GM19463 (cell line): ENCODE measurements around the gene MIPOL1.
"Not testable (repeated sequence)": the region's sequence is repeated elsewhere in the genome, so short reads cannot be mapped to it uniquely, and the experiment has no call there.

ENCODE experiments used
- ATAC-seq: cut with Tn5 transposase; IDR thresholded peaks from one replicate; pipeline ENCODE4 v1.9.1; 2021; ENCODE audit warnings: mild to moderate bottlenecking, moderate library complexity; ENCODE audit not compliant: unreplicated experiment

The MIPOL1 gene

GRCh38 chr14:37279818-37280217 lies 82.1 kb downstream of the MIPOL1 start:
- ATAC-seq: no peak

DNA sequence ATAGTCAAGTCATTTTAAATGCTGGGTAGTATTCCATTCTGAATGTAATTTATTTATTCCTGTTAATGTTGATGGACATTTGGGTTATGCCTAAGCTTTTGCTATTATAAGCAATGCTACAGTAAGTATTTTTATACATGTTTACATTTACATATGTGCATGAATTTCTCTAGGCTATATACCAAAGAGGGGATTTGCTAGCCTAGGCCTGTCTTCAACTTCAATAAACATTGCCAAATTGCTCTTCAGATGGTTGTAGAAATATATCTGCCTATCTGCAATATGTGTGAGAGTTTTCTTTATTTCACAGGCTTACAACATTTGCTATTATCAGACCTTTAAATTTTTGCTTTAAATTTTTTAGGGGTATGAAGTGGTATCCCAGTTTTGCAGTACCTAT lies 87.0 kb downstream of the MIPOL1 start:
- ATAC-seq: no peak

GRCh38 chr14:37285220-37285619 lies 87.5 kb downstream of the MIPOL1 start:
- no peak for ATAC-seq

GRCh38 chr14:37289688-37290087 lies 92.0 kb downstream of the MIPOL1 start:
- no peak for ATAC-seq

GRCh38 chr14:37295262-37295661 lies 97.5 kb downstream of the MIPOL1 start:
- ATAC-seq: not testable (repeated sequence)

GRCh38 chr14:37311252-37311651 lies 113.5 kb downstream of the MIPOL1 start:
- ATAC-seq: no peak

DNA sequence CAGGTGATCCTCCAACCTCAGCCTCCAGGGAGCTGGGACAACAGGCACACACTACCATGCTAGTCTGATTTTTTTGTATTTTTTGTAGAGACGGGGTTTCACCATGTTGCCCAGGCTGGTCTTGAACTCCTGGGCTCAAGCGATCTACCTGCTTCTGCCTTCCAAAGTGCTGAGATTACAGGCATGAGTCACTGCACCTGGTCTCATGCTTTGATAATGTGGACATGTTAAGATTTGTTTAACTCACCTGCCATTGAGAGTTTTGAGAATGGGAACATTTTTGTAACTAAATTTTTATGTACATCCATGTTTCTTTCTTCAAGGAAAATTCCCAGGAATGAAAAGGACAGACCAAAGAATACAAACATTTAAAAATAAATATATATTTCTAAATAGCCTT lies 121.2 kb downstream of the MIPOL1 start:
- no peak for ATAC-seq

- ATAC-seq: no peak
Observed at GRCh38 chr14:37320106-37320505, 122.4 kb downstream of the MIPOL1 start.

GRCh38 chr14:37325332-37325731 lies 127.6 kb downstream of the MIPOL1 start:
- ATAC-seq: no peak

GRCh38 chr14:37326434-37326833 lies 128.7 kb downstream of the MIPOL1 start:
- no peak for ATAC-seq

GRCh38 chr14:37327933-37328332 lies 130.2 kb downstream of the MIPOL1 start:
- not testable (repeated sequence) for ATAC-seq

DNA sequence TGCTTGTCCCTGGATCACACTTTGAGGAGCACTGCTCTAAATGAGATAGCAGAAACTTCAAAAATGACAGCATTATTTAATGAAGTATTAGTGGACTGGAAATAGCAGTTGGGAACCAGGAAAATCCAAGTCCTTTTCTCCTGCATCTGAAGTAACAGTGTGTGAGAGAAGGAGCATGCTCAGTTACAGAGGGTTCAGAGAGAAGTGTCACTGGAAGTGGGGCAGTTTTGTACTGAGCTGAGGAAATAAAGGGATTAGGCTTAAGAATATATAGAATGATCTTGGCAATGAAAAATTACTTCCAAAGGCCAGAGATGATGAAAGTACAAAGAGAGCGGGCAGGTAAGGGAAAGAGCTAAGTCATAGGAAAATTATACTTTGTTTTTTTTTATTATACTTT lies 130.9 kb downstream of the MIPOL1 start:
- no peak for ATAC-seq

- no peak for ATAC-seq
Observed at GRCh38 chr14:37329189-37330001, 131.7 kb downstream of the MIPOL1 start.

GRCh38 chr14:37330910-37331309 lies 133.2 kb downstream of the MIPOL1 start:
- no peak for ATAC-seq

DNA sequence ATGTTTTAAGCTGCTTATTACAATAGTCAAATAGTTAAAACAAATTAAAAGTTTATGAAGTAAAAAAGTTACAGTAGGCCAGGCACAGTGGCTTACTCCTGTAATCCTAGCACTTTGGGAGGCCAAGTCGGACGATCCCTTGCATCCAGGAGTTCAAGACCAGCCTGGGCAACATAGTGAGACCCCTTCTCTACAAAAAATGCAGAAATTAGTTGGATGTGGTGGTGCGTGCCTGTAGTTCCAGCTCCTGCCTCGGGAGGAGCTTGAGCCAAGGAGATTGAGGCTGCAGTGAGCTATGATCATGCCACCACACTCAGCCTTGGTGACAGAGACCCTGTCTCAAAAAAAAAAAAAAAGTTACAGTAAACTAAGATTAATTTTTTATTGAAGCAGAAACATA lies 142.6 kb downstream of the MIPOL1 start:
- no peak for ATAC-seq

GRCh38 chr14:37343307-37344094 lies 145.8 kb downstream of the MIPOL1 start:
- ATAC-seq: no peak

GRCh38 chr14:37363661-37364060 lies 165.9 kb downstream of the MIPOL1 start:
- no peak for ATAC-seq

DNA sequence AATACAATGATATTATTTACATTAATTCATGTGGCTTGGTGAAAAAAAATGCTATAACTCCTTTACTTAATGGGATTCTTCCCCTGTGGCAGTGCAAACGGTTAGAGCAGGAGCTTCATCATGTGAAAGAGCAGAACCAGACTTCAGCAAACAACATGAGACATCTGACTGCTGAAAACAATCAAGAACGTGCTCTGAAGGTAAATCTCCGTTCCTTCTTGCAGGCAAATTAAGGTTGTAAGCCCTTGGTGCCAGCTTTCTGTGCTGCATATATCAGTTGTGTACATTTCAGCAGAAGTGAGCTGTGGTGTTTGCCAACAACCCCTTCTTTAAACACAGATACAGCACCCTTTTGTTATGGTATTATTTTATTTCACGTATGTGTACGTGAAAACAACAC lies 171.7 kb downstream of the MIPOL1 start:
- ATAC-seq: no peak

DNA sequence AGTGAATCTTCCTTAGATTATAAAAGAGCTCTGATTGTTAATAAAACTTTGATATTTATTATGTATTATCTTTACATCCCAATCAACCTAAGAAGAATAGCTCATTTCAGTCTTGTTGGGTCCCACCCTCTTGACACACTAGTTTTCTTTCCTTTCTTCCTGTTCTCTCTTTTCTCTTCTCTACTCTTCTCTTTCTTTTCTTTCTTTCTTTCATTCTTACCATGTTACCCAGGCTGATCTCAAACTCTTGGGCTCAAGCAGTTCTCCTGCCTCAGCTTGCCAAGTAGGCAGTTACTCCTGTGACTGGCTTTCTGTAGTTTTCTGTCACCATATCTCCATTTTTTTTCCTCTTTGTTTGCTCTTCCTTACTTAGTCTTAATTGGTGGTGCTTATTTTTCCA lies 177.8 kb downstream of the MIPOL1 start:
- ATAC-seq: no peak

DNA sequence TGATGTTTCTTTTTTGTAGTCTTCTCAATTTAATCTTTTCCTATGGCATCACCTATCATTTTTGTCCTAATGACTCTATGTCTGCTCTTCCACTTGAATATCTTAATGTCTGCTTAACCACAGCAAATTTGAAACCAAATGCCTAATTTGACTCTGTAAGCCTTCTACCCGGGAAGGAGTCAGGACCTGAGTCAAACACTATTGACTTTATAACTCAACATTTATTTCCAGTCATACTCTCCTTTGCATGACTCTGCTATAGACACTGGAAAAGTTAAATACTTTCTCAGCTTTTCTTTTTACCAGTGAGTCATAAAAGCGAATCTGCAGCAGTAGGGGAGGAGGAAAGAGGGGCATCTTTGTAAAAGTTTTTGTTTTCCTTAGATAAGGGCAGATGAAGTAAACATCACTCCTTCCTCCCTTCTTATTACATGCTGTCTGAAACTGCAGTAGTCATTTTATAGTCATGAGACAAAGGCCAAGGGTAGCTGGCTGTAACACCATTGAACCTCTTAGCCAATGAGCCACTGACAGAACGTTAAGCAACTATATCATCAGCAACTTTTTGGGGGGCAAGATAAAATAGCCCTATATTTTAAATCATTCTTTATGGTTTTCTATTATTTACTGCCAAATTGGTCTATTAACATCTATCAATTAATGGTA lies 179.3 kb downstream of the MIPOL1 start:
- no peak for ATAC-seq

DNA sequence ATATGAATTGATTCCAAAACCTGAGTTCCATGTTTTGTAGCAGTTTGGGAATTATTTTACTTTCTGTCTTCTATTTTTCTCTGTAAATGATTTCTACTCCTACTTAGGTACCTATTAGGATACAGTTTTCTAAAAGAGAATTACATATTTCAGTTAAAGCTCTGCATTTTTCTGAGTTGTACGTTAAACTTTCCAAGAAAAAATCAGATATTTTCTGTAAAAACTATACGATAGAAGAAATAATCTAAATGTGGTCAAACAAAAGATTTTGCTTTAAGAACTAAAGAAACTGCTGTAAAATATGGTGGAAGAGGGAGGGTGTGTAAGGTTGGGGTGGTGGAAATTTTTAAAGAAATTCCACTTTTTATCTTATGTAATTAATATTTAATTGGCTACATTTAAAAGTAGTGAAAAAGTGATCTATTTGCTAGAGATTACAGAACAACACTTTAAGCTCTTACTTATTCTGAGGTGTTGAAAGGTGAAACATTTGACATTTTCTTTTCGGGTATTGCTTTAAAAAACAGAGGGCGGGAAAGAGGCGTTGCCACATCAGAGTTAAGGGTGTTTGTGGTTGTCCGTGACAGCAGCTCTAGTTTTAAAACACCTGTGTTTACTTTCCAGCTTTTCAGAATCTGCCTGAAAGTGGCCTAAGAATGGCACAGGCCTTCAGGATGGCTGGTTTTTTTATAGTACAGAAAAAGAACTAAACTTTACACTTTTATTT lies 187.3 kb downstream of the MIPOL1 start:
- ATAC-seq: no peak
